GM18502 (cell line): Measurements from ENCODE around the gene UTP25.
"Not testable (repeated sequence)": the region's sequence is repeated elsewhere in the genome, so short reads cannot be mapped to it uniquely, and the experiment has no call there.

Source experiments
- ATAC-seq: cut with Tn5 transposase; IDR thresholded peaks from one replicate; pipeline ENCODE4 v1.9.1; 2021; ENCODE audit warnings: mild to moderate bottlenecking; ENCODE audit not compliant: unreplicated experiment, poor library complexity

Gene UTP25, protein sequence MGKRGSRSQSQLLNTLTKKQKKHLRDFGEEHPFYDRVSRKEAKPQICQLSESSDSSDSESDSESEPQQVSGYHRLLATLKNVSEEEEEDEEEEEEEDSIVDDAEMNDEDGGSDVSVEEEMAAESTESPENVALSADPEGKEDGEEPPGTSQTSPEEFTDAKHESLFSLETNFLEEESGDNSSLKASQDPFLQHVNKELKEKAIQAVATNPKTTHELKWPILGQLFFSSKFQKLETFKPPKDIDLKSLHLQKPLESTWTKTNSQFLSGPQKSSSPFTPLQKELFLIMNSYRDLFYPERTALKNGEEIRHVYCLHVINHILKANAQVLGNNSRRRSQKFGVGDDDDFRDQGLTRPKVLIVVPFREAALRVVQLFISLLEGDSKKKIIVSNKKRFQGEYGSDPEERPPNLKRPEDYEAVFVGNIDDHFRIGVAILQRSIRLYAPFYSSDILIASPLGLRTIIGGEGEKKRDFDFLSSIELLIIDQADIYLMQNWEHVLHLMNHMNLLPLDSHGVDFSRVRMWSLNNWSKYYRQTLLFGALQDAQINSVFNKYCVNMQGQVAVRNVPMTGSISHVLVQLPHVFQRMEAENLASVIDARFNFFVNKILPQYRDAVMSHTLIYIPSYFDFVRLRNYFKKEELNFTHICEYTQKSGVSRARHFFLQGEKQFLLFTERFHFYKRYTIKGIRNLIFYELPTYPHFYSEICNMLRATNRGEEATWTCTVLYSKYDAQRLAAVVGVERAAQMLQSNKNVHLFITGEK

GRCh38 chr1:209827384-209828262 lies at the start of gene UTP25:
TSS of gene UTP25 (plus strand) at chr1:209827972. CDS start at chr1:209828064, 92 bp downstream.
- ATAC-seq: peak; percentile 93

DNA sequence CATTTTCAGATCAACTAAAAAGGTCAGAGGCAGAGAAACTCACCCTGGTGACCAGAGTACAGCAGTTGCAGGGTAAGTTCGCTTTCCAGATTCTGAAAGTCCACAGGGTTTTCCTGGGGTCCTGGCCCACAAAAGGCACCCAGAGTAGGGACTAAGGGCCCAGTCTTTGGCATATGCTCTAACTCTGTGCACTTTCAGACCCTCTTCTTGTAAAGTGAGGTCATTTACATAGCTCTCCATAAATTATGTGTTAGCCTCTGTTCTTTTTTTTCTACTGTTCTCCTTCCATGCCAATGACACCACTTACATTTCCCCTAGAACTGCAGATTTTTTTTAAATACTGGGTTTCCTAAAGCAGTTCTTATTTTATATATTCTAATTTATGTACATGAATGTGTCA lies 49.7 kb upstream of the UTP25 start:
- no peak for ATAC-seq

DNA sequence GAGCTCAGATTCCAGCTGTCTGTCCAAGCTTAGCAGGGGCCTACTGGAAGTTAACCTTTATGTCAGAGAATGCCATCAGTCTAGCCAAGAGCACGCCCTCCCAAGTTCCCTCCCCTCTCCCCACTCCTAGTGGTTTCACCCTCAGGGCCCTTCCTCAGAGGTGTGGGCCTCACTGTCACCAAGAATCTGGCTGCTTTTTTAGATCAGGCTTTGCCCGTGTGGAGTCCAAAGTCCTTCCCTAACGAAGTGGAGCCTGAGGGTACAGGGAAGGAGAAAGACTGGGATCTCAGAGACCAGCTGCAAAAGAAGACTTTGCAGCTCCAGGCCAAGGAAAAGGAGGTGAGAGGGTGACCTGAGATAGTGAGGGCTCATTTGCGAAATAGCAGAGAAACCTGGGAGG lies 47.5 kb upstream of the UTP25 start:
- no peak for ATAC-seq

- ATAC-seq: no peak
Measured at GRCh38 chr1:209783386-209783785, 44.4 kb upstream of the UTP25 start.

GRCh38 chr1:209784265-209785169 lies 43.3 kb upstream of the UTP25 start, which contains the start of gene C1orf74:
TSS of gene C1orf74 (minus strand) at chr1:209784559. CDS start at chr1:209783634, 925 bp downstream.
- peak; percentile 98 for ATAC-seq

- ATAC-seq: no peak
Measured at GRCh38 chr1:209785592-209785991, 42.2 kb upstream of the UTP25 start.

DNA sequence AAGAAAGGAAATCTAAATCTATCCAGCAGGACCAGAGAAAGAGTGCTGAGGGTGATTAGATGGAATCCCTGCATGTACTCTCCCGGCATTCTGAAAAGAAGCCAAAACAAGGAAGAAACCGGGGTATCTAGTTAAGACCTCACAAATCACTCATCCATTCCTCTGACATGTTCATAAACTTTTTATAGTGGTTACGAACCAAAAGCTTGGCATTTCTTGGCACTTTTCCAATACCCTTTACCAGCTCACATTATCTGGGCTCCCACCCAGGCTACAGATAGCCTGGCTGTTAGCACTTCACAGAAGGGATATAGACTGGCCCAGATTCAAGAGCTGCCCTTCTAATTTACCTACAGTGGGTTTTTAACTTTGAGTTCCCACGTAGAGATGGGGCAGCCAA lies 41.6 kb upstream of the UTP25 start:
- no peak for ATAC-seq

GRCh38 chr1:209787551-209787950 lies 40.2 kb upstream of the UTP25 start:
- ATAC-seq: no peak

GRCh38 chr1:209789245-209789644 lies 38.5 kb upstream of the UTP25 start:
- ATAC-seq: no peak

- ATAC-seq: no peak
Measured at GRCh38 chr1:209790286-209791193, 37.2 kb upstream of the UTP25 start.

GRCh38 chr1:209791920-209792319 lies 35.9 kb upstream of the UTP25 start:
- no peak for ATAC-seq

- not testable (repeated sequence) for ATAC-seq
Measured at GRCh38 chr1:209793711-209794110, 34.1 kb upstream of the UTP25 start.

DNA sequence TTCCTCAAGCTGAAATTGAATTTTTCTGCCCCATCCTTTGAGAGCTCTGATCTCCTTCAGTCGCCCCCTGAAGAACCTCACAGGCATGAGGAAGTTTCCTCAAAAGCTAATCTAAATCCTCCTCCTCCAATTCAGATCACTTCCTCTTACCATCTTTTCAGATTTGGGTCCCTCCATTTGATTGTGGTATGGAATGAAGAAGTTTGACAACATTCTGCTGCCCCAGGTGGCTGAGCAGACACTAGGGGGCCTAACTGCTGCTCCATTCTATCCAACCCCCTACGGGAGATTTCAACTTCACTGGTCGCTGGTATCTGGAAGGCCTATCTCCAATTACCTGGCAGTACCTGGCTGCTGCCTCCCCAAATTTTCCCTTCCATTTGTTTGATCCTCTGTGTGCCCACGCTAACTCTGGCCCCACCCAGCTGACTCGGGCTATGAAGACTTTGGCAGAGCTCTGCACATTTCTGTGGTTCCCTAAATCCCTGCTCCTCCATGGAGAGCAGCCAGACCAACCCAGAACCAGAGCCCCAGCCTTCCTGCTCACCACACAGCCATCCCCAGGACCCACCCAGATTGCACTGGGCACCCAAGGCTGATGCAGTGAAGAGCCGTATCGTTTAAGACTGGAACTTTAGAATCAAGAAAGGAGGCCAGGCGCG lies 29.7 kb upstream of the UTP25 start:
- no peak for ATAC-seq

GRCh38 chr1:209800984-209801834 lies 26.6 kb upstream of the UTP25 start:
- ATAC-seq: no peak

DNA sequence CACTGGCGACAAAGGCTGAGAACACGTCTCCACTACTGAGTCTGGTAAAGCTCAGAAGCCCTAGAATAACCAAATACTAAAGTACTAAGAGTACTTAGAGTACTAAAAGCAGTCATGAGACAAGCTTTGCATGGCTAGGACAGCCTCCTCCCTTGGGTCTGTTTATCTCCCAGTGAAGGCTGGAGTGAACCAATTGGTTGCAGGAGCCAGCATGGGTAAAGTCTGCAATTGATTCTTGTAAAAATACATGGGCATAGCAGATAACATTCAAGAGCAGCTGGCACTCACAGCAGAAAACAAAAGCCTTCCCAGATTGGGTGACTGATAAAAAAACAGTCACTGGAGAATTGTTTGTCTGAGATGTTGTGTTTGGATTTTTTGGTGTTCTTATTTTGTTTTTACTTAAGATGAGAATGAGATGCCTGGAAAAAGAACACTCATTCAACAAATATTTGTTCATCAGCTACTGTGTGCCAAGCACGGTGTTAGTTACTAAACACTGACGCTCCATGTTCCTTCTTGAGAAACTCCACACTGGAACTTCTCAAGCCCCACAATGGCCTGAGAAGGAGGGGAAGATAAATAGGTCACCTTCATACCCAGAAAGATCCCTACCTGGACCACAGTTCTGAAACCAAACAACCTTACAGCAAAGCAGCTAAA lies 25.5 kb upstream of the UTP25 start:
- no peak for ATAC-seq

GRCh38 chr1:209802780-209803152 lies 25.0 kb upstream of the UTP25 start:
- ATAC-seq: no peak

GRCh38 chr1:209803568-209803967 lies 24.2 kb upstream of the UTP25 start:
- ATAC-seq: no peak
